ENCODE results near the gene CALB2.

Gene CALB2

DNA sequence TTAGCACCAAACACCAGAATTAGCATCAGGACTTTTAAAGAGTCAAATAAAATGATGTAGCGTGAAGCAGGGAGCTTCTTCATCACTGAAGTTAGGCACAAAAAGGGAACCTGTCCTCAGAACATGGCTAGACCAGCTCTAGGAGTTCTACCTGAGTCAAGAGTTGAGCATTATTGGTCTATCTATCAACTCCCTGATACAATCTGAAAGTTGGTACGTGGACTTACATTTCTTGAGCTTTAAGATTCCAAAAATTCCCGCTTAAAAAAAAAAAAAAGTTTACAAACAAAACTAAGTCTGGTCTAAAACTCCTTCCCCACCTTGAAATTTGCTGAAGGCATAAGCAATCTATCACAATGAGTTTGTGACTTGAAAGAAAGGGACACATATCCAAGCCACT is 71.1 kb downstream of the CALB2 start:
- DNase-seq = no peak

DNA sequence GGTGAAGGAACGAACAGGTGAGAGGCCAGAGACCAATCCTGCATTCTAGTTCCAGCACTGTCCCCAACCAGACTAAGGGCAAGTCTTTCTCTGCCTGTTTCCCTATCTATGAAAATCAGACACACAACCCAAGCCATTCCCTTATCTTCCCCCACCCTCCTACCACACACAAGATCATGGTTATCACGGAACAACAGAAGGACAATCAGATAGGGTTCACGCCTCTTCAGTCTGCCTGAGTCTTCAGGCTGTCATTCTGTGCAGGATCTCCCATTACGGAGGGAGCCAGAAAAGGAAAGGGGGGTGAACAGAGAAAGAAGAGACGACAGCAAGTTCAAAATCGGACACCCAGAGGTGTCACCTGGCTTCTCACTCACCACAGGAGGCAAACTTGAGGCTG is 72.2 kb downstream of the CALB2 start:
- no peak for DNase-seq

DNA sequence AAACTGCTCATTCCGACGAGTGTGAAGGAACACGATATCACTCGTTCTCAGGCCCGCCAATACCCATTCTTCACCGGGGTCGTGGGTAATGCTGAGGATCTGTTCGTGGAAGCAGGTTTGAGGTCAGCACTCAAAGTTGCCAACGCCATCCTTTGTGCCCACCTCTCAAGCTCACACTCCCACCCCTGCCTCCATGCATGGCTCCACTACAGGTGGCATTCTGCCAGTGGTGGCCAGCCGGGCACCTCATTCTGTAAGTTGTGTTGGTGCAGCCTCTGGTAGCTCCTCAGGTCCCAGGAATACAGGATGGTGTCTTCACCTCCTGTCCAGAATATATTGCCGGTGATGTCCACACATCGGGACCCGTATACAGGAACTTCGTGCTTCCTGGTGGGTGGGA is 72.7 kb downstream of the CALB2 start:
- no peak for DNase-seq

DNA sequence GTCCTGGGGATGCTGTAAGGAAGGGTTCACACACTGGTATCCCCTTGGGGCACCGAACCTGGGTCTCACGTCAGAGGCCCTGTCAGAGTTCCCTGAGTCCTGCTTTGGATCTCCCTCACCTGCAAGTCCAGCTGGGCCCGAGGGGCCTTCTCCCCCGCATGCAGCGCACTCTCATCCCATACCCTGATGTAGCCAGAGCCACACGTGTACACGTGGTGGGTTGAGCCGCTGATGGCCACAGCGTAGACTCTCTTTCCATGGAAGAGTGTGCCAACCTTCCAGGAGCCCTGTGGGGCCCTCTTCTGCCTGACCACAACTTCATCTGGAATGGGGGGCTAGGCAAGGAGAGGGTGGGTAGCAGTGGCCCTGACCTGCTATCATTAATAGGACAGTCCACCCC is 73.5 kb downstream of the CALB2 start:
- DNase-seq = no peak

DNA sequence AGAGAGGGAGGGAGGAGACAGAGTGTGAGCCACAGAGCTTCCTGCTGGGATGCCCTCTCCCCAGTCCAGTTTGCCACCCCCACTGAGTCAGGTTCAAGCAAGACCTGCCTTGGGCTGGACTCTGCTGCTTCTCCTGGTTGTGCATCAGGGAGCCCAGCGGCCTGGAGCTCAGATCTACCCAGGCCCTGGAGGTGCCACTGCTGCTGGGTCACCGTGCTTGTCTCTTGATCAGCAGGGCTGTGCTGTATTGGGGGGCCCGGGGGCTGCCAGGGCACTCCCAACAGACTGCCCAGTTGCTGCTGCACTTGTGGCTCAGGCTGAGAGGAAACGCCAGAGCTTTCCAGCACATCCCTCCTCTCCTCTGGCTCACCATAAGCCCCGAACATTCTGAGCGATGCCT is 74.4 kb downstream of the CALB2 start:
- DNase-seq = no peak

DNA sequence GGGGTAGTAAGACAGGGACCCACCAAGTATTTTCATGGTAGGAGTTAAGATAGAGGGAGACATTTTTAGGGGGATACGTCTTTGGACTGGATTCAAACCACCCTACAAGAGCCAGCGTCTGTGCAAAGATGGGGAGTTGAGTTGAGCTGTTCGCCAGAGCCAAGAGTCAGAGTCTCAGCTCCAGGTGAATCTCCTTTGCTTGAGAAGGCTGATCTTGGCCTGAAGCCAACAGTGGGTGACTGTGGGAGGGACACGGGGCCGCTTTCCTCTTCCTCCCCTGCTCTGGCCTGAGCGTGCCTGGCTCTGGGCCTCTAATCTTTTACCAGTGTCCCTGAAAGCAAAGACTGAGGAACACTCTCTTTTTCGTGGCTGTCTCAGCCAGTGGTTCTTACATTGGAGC is 78.0 kb downstream of the CALB2 start:
- no peak for DNase-seq

DNA sequence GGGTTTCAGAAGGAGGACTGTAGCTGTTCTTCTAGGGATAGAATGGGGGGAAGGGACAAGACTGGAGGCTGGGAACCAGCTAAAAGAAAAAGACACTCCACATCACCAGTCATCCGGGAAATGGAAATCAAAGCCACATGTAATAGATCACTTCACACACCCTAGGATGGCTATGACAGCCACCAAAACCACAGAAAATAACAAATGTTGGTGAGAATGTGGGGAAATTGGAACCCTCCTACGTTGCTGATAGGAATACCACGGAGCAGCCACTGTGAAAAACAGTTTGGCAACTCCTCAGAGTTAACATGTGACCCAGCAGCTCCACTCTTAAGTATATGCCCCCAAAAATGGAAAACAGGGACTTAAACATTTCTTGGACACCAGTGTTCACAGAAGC is 81.0 kb downstream of the CALB2 start:
- DNase-seq = no peak

All from NCI-H2081 (cell line).